Kidney (tissue), 14 donors: ENCODE measurements around the gene SUPT4H1. TPM values are rescaled to one million over a fixed set of nuclear protein-coding genes. Genes with fewer than 3 reads are reported as not detected.
"Not testable (repeated sequence)": the region's sequence is repeated elsewhere in the genome, so short reads cannot be mapped to it uniquely, and the experiment has no call there.

Source experiments
- DNase-seq, 5 donors: peaks; one replicate each; pipeline ENCODE4 v3.0.0-alpha.2; 2013 to 2020
- FAIRE-seq: peaks from 2 replicates; lab custom pipeline; 2012; peaks lifted over from hg19 to GRCh38; lab: Jason Lieb, UNC
- H3K27ac ChIP-seq, 2 donors: one replicate each; pipeline ENCODE4 v1.7.0; 2013; ENCODE audit warnings: low read depth in 2 of 2, low read length in 2 of 2, inconsistent platforms in 1 of 2
- H3K27me3 ChIP-seq: one replicate; pipeline ENCODE4 v1.7.1; 2013; ENCODE audit warnings: low read length, inconsistent platforms; ENCODE audit not compliant: control insufficient read depth, insufficient read depth
- H3K36me3 ChIP-seq, 3 donors: one replicate each; pipeline versions ENCODE4 v1.7.0 to v1.7.1; 2013; ENCODE audit warnings: low read length in 3 of 3, control low read depth in 1 of 3, inconsistent platforms in 1 of 3; ENCODE audit not compliant: insufficient read depth in 3 of 3, control insufficient read depth in 2 of 3
- H3K4me1 ChIP-seq, 3 donors: one replicate each; pipeline versions ENCODE4 v1.7.0 to v1.7.1; 2013; ENCODE audit warnings: low read length in 3 of 3, inconsistent platforms in 1 of 3, low read depth in 1 of 3; ENCODE audit not compliant: control insufficient read depth in 2 of 3, insufficient read depth in 2 of 3
- H3K4me3 ChIP-seq, 3 donors: one replicate each; pipeline versions ENCODE4 v1.7.0 to v1.8.1; 2013; ENCODE audit warnings: low read length in 3 of 3, control low read depth in 1 of 3, inconsistent platforms in 1 of 3
- H3K9ac ChIP-seq, 3 donors: one replicate each; pipeline versions ENCODE4 v1.7.0 to v1.7.1; 2013; ENCODE audit warnings: low read length in 3 of 3, control low read depth in 1 of 3, inconsistent platforms in 1 of 3
- H3K9me3 ChIP-seq, 3 donors: one replicate each; pipeline versions ENCODE4 v1.7.0 to v1.7.1; 2013; ENCODE audit warnings: low read length in 3 of 3, control low read depth in 1 of 3, inconsistent platforms in 1 of 3; ENCODE audit not compliant: control insufficient read depth in 2 of 3, insufficient read depth in 1 of 3
- CTCF ChIP-seq: IDR thresholded peaks from 3 replicates; pipeline ENCODE4 v1.5.1; 2012; ENCODE audit warnings: mild to moderate bottlenecking, moderate library complexity, borderline replicate concordance; ENCODE audit not compliant: insufficient read depth; ENCODE audit errors: extremely low read depth
- intact Hi-C: fragments of 100-400 bp; cut with DNase I; formaldehyde crosslinking; loops from one replicate; pipeline ENCODE4 v1.11.1; 2022
- polyA plus RNA-seq: library from polyadenylated mRNA; stranded (reverse); fragments of 350-450 nt; fragmentation: Illumina TruSeq; extraction: RNeasy Lipid Tissue Mini Kit (QIAGEN cat#74804); gene quantifications from one replicate; pipeline ENCODE4 v1.2.3, GENCODE V29; 2014; ENCODE audit warnings: low read depth, low replicate concordance; ENCODE audit not compliant: insufficient read depth
- total RNA-seq: library from RNA; stranded (reverse); fragmentation: NEBNext Ultra II Directional; extraction: Animal tissue kit (Norgen Biotek cat#: 25700); gene quantifications from one replicate; pipeline ENCODE4 v1.2.1, GENCODE V29; 2021
- donor health status: control.
- donor health status: control.
- donor health status: control.
- donor health status: control.
- donor health status: control.
- donor health status: DM: yes; HTN: yes; CAD: no.
- donor health status: Normal renal cell carcinoma (clear cell type).

SUPT4H1 gene
- total and polyA plus RNA-seq, 2 donors from 2014 or later = 60.5 to 129 TPM

DNA sequence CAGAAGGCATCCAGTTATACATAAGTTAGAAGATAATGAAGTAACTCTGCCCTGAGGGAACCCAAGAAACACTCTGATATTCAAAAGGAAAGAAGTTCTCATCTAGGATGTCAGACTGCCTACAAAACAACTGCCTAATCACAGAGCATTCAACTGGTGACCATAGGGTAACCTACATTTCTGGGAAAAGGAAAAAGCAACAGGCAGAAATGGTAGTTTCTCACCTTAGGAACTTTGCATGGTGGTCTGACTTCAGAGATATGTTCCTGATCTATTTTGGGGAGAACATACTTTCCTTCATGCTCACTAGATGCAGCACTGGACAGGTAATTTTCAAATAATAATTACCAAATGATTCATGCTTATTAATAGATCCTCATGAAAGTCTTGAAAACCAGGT, 48.8 kb upstream of the SUPT4H1 start:
- no peak for TF ChIP-seq CTCF
- intact Hi-C loops = no loop called here
- no peaks in the 10 kb centered on the region for H3K27me3 ChIP-seq
- FAIRE-seq (no peak), DNase-seq (no peak)
- no peaks in the 10 kb centered on the region for H3K36me3 ChIP-seq
- H3K9ac ChIP-seq = no peak overlapping the region
- H3K4me1 ChIP-seq = no peaks in the 10 kb centered on the region
- H3K27ac ChIP-seq = no peak overlapping the region
- no peaks in the 10 kb centered on the region for H3K9me3 ChIP-seq
- no peak overlapping the region for H3K4me3 ChIP-seq

DNA sequence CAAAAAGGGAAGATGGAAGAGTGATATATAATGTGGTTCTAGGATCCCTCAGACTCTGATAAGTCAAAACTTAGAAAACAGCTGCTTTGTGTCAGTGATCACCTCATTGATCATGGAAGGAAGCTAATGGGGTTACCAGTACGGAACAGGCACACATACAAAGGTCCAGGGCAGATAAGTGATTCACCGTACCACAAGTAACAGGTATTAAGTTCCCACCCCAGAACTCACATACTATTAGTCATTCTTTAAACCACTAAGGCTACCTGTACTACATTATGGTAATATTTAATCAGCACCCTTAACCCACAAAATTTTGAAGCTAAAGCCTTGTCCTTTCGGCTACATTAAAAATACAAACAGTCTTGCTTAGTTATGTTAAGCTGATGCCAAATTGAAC, 48.0 kb upstream of the SUPT4H1 start:
- H3K27me3 ChIP-seq = no peaks in the 10 kb centered on the region
- no peak overlapping the region for H3K27ac ChIP-seq
- TF ChIP-seq CTCF = no peak
- DNase-seq (no peak), FAIRE-seq (no peak)
- no peaks in the 10 kb centered on the region for H3K36me3 ChIP-seq
- H3K9ac ChIP-seq = no peak overlapping the region
- H3K4me1 ChIP-seq = peaks cover 0 to under 1% (median 0%) of the 10 kb centered on the region in 3 donors
- no peaks in the 10 kb centered on the region for H3K9me3 ChIP-seq
- no peak overlapping the region for H3K4me3 ChIP-seq
- intact Hi-C loops = no loop called here

GRCh38 chr17:58398574-58399266, 46.7 kb upstream of the SUPT4H1 start:
- peaks cover 0 to 9% (median 0%) of the 10 kb centered on the region in 3 donors for H3K4me1 ChIP-seq
- H3K27ac ChIP-seq = no peak overlapping the region
- H3K4me3 ChIP-seq = no peak overlapping the region
- H3K27me3 ChIP-seq = no peaks in the 10 kb centered on the region
- H3K9me3 ChIP-seq = no peaks in the 10 kb centered on the region
- no peak for DNase-seq
- intact Hi-C loops = no loop called here
- H3K36me3 ChIP-seq = no peaks in the 10 kb centered on the region
- TF ChIP-seq CTCF = no peak
- FAIRE-seq = no peak
- H3K9ac ChIP-seq = no peak overlapping the region

GRCh38 chr17:58397421-58397820, 45.4 kb upstream of the SUPT4H1 start:
- intact Hi-C loops, H3K4me3 ChIP-seq, FAIRE-seq, H3K36me3 ChIP-seq, H3K9ac ChIP-seq, DNase-seq, H3K9me3 ChIP-seq, H3K4me1 ChIP-seq, H3K27me3 ChIP-seq, H3K27ac ChIP-seq: not testable (repeated sequence)
